Urinary bladder (tissue), 4 donors: Measurements from ENCODE around the gene MSMB. TPM values are rescaled to one million over a fixed set of nuclear protein-coding genes. Genes with fewer than 3 reads are reported as not detected.

Experiments
- DNase-seq: peaks from one replicate; pipeline ENCODE4 v3.0.0-alpha.2; 2015; ENCODE audit errors: extremely low spot score
- H3K27ac ChIP-seq: one replicate; pipeline ENCODE4 v1.5.1; 2013; ENCODE audit warnings: low read depth, mild to moderate bottlenecking, moderate library complexity
- H3K36me3 ChIP-seq: one replicate; pipeline ENCODE4 v1.6.1; 2013; ENCODE audit warnings: mild to moderate bottlenecking, moderate library complexity; ENCODE audit not compliant: insufficient read depth
- H3K4me1 ChIP-seq: one replicate; pipeline ENCODE4 v1.6.1; 2013; ENCODE audit warnings: mild to moderate bottlenecking, moderate library complexity; ENCODE audit not compliant: insufficient read depth
- H3K4me3 ChIP-seq: one replicate; pipeline ENCODE4 v1.5.1; 2013; ENCODE audit warnings: low read depth, low read length
- WGBS: extraction: QIAGEN DNeasy Blood & Tissue Kit; methylation state at CpG from one replicate; pipeline ENCODE4 v1.1.7; 2013; 5-methylcytosine and 5-hydroxymethylcytosine counted together
- polyA plus RNA-seq: library from polyadenylated mRNA; stranded (reverse); fragments of 200-250 nt; gene quantifications from one replicate; pipeline ENCODE4 v1.2.3, GENCODE V29; 2013
- total RNA-seq: library from RNA; depleted of rRNA; stranded (reverse); fragments of >200 nt; gene quantifications from one replicate; pipeline ENCODE4 v1.2.3, GENCODE V29; 2014
- donor health status: healthy with polysubstance abuse.
- donor health status: healthy.

The MSMB gene
- total and polyA plus RNA-seq, 2 donors = 1.1 TPM; not detected in 1

- H3K4me1 ChIP-seq = peaks cover 2% of the 10 kb centered on the region
Observed at GRCh38 chr10:46019569-46020343, 26.3 kb downstream of the MSMB start.

GRCh38 chr10:46019177-46019528 lies 26.9 kb downstream of the MSMB start:
- 91% methylated on average over 3 of the region's 3 CpGs for WGBS
- no peak for DNase-seq
- Histone ChIP-seq H3K27ac (no peak overlapping the region), H3K4me3 (no peak overlapping the region), H3K36me3 (peaks cover 2% of the 10 kb centered on the region), H3K4me1 (peaks cover 2% of the 10 kb centered on the region)

More at GRCh38 chr10:46019569-46020343, 26.3 kb downstream of the MSMB start:
- Histone ChIP-seq H3K27ac (no peak overlapping the region), H3K4me3 (no peak overlapping the region), H3K36me3 (no peaks in the 10 kb centered on the region)
- DNase-seq = no peak
- WGBS = 74% methylated on average over 7 of the region's 7 CpGs

- no peak for DNase-seq
- H3K36me3 ChIP-seq = peaks cover 3% of the 10 kb centered on the region
- H3K4me3 ChIP-seq = no peak overlapping the region
- WGBS = 60% methylated on average over 2 of the region's 2 CpGs
- H3K27ac ChIP-seq = peak overlapping the region; percentile 10
- H3K4me1 ChIP-seq = peaks cover 2% of the 10 kb centered on the region
Observed at GRCh38 chr10:46018453-46019176, 27.5 kb downstream of the MSMB start.

GRCh38 chr10:46017733-46018132 lies 28.3 kb downstream of the MSMB start:
- Histone ChIP-seq H3K4me1 (no peaks in the 10 kb centered on the region), H3K27ac (no peak overlapping the region), H3K4me3 (no peak overlapping the region), H3K36me3 (peaks cover 6% of the 10 kb centered on the region)
- 87% methylated on average over 2 of the region's 2 CpGs for WGBS
- DNase-seq = no peak

GRCh38 chr10:46016811-46017210 lies 29.3 kb downstream of the MSMB start:
- Histone ChIP-seq H3K27ac (no peak overlapping the region), H3K4me3 (no peak overlapping the region), H3K36me3 (peaks cover 6% of the 10 kb centered on the region), H3K4me1 (no peaks in the 10 kb centered on the region)
- DNase-seq = no peak
- 92% methylated on average over 1 of the region's 1 CpG for WGBS

GRCh38 chr10:46016190-46016589 lies 29.9 kb downstream of the MSMB start:
- 96% methylated on average over 5 of the region's 5 CpGs for WGBS
- Histone ChIP-seq H3K27ac (no peak overlapping the region), H3K4me1 (no peaks in the 10 kb centered on the region), H3K4me3 (no peak overlapping the region), H3K36me3 (peaks cover 6% of the 10 kb centered on the region)
- no peak for DNase-seq

- peaks cover 8% of the 10 kb centered on the region for H3K36me3 ChIP-seq
- WGBS = 92% methylated on average over 5 of the region's 5 CpGs
- no peaks in the 10 kb centered on the region for H3K4me1 ChIP-seq
- DNase-seq = no peak
- no peak overlapping the region for H3K27ac ChIP-seq
- H3K4me3 ChIP-seq = no peak overlapping the region
Observed at GRCh38 chr10:46014683-46015405, 31.2 kb downstream of the MSMB start.

GRCh38 chr10:46014206-46014605 lies 31.9 kb downstream of the MSMB start:
- Histone ChIP-seq H3K36me3 (peaks cover 8% of the 10 kb centered on the region), H3K27ac (no peak overlapping the region), H3K4me1 (no peaks in the 10 kb centered on the region), H3K4me3 (no peak overlapping the region)
- no peak for DNase-seq
- 92% methylated on average over 5 of the region's 5 CpGs for WGBS

GRCh38 chr10:46012746-46013145 lies 33.3 kb downstream of the MSMB start:
- no peaks in the 10 kb centered on the region for H3K4me1 ChIP-seq
- 93% methylated on average over 3 of the region's 3 CpGs for WGBS

GRCh38 chr10:46006219-46006618 lies 39.9 kb downstream of the MSMB start:
- Histone ChIP-seq H3K4me1 (no peaks in the 10 kb centered on the region), H3K36me3 (peaks cover 2% of the 10 kb centered on the region), H3K27ac (no peak overlapping the region), H3K4me3 (no peak overlapping the region)
- WGBS = 73% methylated on average over 3 of the region's 3 CpGs
- no peak for DNase-seq

More at GRCh38 chr10:46012746-46013145, 33.3 kb downstream of the MSMB start:
- Histone ChIP-seq H3K27ac (no peak overlapping the region), H3K36me3 (peaks cover 8% of the 10 kb centered on the region), H3K4me3 (no peak overlapping the region)
- DNase-seq = no peak

GRCh38 chr10:46005383-46005782 lies 40.7 kb downstream of the MSMB start:
- no peaks in the 10 kb centered on the region for H3K4me1 ChIP-seq
- peaks cover 2% of the 10 kb centered on the region for H3K36me3 ChIP-seq
- no peak overlapping the region for H3K27ac ChIP-seq
- 77% methylated on average over 4 of the region's 4 CpGs for WGBS
- no peak overlapping the region for H3K4me3 ChIP-seq
- DNase-seq = no peak

- no peak overlapping the region for H3K27ac ChIP-seq
- DNase-seq = no peak
- WGBS = 92% methylated on average over 2 of the region's 2 CpGs
- H3K4me1 ChIP-seq = no peaks in the 10 kb centered on the region
- no peaks in the 10 kb centered on the region for H3K36me3 ChIP-seq
- no peak overlapping the region for H3K4me3 ChIP-seq
Observed at GRCh38 chr10:46004963-46005362, 41.1 kb downstream of the MSMB start.

GRCh38 chr10:46002916-46003693 lies 43.0 kb downstream of the MSMB start:
- H3K27ac ChIP-seq = no peak overlapping the region
- peaks cover 3% of the 10 kb centered on the region for H3K36me3 ChIP-seq
- no peak for DNase-seq
- H3K4me1 ChIP-seq = no peaks in the 10 kb centered on the region
- WGBS = 88% methylated on average over 9 of the region's 9 CpGs
- no peak overlapping the region for H3K4me3 ChIP-seq
